GM23338 (cell line): Measurements from ENCODE around the gene STK11IP. TPM values are rescaled to one million over a fixed set of nuclear protein-coding genes. Genes with fewer than 3 reads are reported as not detected.

ENCODE experiments used
- ATAC-seq: fragments of 200-7000 bp; cut with Tn5 transposase; 3 replicates; pipeline ENCODE4 v1.9.1; 2020
- DNase-seq: peaks from one replicate; pipeline ENCODE4 v3.0.0-alpha.2; 2015; ENCODE audit warnings: low spot score
- H2AFZ ChIP-seq: fragments of 200-600 bp; sonication (generic); 2 replicates; pipeline ENCODE4 v1.8.0; 2016; ENCODE audit warnings: antibody characterized with exemption, mild to moderate bottlenecking, moderate library complexity
- H3F3A ChIP-seq: fragments of 200-600 bp; sonication (generic); replicated peaks from 2 replicates; pipeline ENCODE4 v1.8.0; 2017; ENCODE audit warnings: antibody characterized with exemption, mixed run types, low read depth
- H3K27ac ChIP-seq: fragments of 200-600 bp; sonication (generic); 2 replicates; pipeline ENCODE4 v1.6.1; 2016; ENCODE audit warnings: low read depth
- H3K27me3 ChIP-seq: fragments of 200-600 bp; sonication (generic); 2 replicates; pipeline ENCODE4 v1.8.0; 2016; ENCODE audit warnings: mild to moderate bottlenecking, mixed run types, moderate library complexity; ENCODE audit not compliant: insufficient read depth
- H3K36me3 ChIP-seq: fragments of 200-600 bp; sonication (generic); 2 replicates; pipeline ENCODE4 v1.8.0; 2016; ENCODE audit warnings: mild to moderate bottlenecking; ENCODE audit not compliant: insufficient read depth
- H3K4me1 ChIP-seq: fragments of 200-600 bp; sonication (generic); 2 replicates; pipeline ENCODE4 v1.8.0; 2016; ENCODE audit warnings: mild to moderate bottlenecking, moderate library complexity; ENCODE audit not compliant: insufficient read depth
- H3K4me2 ChIP-seq: fragments of 200-600 bp; sonication (generic); 2 replicates; pipeline ENCODE4 v1.7.1; 2017; ENCODE audit warnings: mixed run types
- H3K4me3 ChIP-seq: fragments of 200-600 bp; sonication (generic); 2 replicates; pipeline ENCODE4 v1.6.1; 2016; ENCODE audit warnings: mixed run types
- H3K79me2 ChIP-seq: fragments of 200-600 bp; sonication (generic); replicated peaks from 2 replicates; pipeline ENCODE4 v1.8.0; 2017; ENCODE audit warnings: mild to moderate bottlenecking; ENCODE audit not compliant: insufficient read depth
- H3K9me2 ChIP-seq: fragments of 200-600 bp; sonication (generic); 2 replicates; pipeline ENCODE4 v1.8.0; 2017; ENCODE audit not compliant: insufficient read depth
- H4K20me1 ChIP-seq: fragments of 200-600 bp; sonication (generic); replicated peaks from 2 replicates; pipeline ENCODE4 v1.8.0; 2017; ENCODE audit warnings: mild to moderate bottlenecking; ENCODE audit not compliant: insufficient read depth
- H3K27ac Mint-ChIP-seq: 2 replicates; pipeline ENCODE4 v1.8.0; 2020; ENCODE audit warnings: inconsistent platforms, mild to moderate bottlenecking, moderate library complexity, mixed read lengths
- H3K27me3 Mint-ChIP-seq: 3 replicates; pipeline ENCODE4 v1.8.0; 2022; ENCODE audit warnings: low read depth, mild to moderate bottlenecking, moderate library complexity, mixed read lengths, inconsistent platforms; ENCODE audit not compliant: insufficient read depth, poor library complexity
- H3K36me3 Mint-ChIP-seq: 3 replicates; pipeline ENCODE4 v1.8.0; 2021; ENCODE audit warnings: low read depth, mild to moderate bottlenecking, inconsistent platforms, moderate library complexity, mixed read lengths
- H3K4me1 Mint-ChIP-seq: 3 replicates; pipeline ENCODE4 v1.8.0; 2020; ENCODE audit warnings: mild to moderate bottlenecking, inconsistent platforms, mixed read lengths
- H3K4me3 Mint-ChIP-seq: 3 replicates; pipeline ENCODE4 v1.8.0; 2021; ENCODE audit warnings: moderate library complexity, mild to moderate bottlenecking, inconsistent platforms, mixed read lengths
- H3K9me3 Mint-ChIP-seq: 3 replicates; pipeline ENCODE4 v1.8.0; 2020; ENCODE audit warnings: moderate library complexity, mild to moderate bottlenecking, inconsistent platforms, mixed read lengths
- CREB1 ChIP-seq: fragments of 250-450 bp; sonication (Bioruptor Pico); IDR thresholded peaks from 2 replicates; pipeline ENCODE4 v1.5.0; 2020; ENCODE audit warnings: low read depth, mild to moderate bottlenecking, moderate library complexity
- EZH2 ChIP-seq: fragments of 200-600 bp; sonication (generic); IDR thresholded peaks from one replicate; pipeline ENCODE4 v1.8.0; 2017; ENCODE audit warnings: antibody characterized with exemption, mild to moderate bottlenecking, low read depth; ENCODE audit not compliant: unreplicated experiment
- EZH2phosphoT487 ChIP-seq: fragments of 200-600 bp; sonication (generic); IDR thresholded peaks from one replicate; pipeline ENCODE4 v1.8.1; 2018; ENCODE audit warnings: antibody characterized with exemption; ENCODE audit not compliant: unreplicated experiment
- JUNB ChIP-seq: IDR thresholded peaks from one replicate; pipeline ENCODE4 v1.6.1; 2016; ENCODE audit warnings: antibody characterized with exemption; ENCODE audit not compliant: unreplicated experiment
- NANOG ChIP-seq: IDR thresholded peaks from 2 replicates; pipeline ENCODE4 v1.6.1; 2016; ENCODE audit warnings: antibody characterized with exemption, borderline replicate concordance
- POLR2AphosphoS5 ChIP-seq: IDR thresholded peaks from 2 replicates; pipeline ENCODE4 v1.6.1; 2016; ENCODE audit warnings: antibody characterized with exemption, low read depth
- STAT1 ChIP-seq: IDR thresholded peaks from one replicate; pipeline ENCODE4 v1.6.1; 2016; ENCODE audit warnings: antibody characterized with exemption; ENCODE audit not compliant: unreplicated experiment
- ZNF114 ChIP-seq: fragments of 250-450 bp; sonication (Bioruptor Pico); IDR thresholded peaks from 2 replicates; pipeline ENCODE4 v1.5.0; 2020; ENCODE audit warnings: mild to moderate bottlenecking, moderate library complexity
- ZNF331 ChIP-seq: fragments of 250-450 bp; sonication (Bioruptor Pico); IDR thresholded peaks from 2 replicates; pipeline ENCODE4 v1.5.0; 2020; ENCODE audit warnings: low read depth, mild to moderate bottlenecking, moderate library complexity
- polyA plus RNA-seq: library from polyadenylated mRNA; unstranded; fragments of >200 nt; fragmentation: Nextera tagmentation; extraction: Ambion mirVana; gene quantifications from 2 replicates; pipeline ENCODE4 v1.2.1, GENCODE V29; 2016
- total RNA-seq: library from RNA; depleted of rRNA; stranded (reverse); fragments of >200 nt; shearing (Covaris generic); gene quantifications from 2 replicates; pipeline ENCODE4 v1.2.3, GENCODE V29; 2014
- TF ChIP-seq, protein P1 (sequence below): fragments of 250-450 bp; sonication (Bioruptor Pico); IDR thresholded peaks from 2 replicates; pipeline ENCODE4 v1.5.0; 2020; ENCODE audit warnings: mild to moderate bottlenecking, moderate library complexity
- TF ChIP-seq, protein P2 (sequence below), 2 experiments: fragments of 200-600 bp in 1 of 2; sonication (generic) in 1 of 2; conservative IDR thresholded peaks; 2 replicates each; pipeline versions ENCODE4 v1.5.1 to v1.6.1; 2016 to 2017; ENCODE audit warnings: antibody characterized with exemption in 2 of 2, low read depth in 2 of 2, mild to moderate bottlenecking in 2 of 2, moderate library complexity in 1 of 2

STK11IP gene
- total and polyA plus RNA-seq, 2 experiments from 2014 or later: 16.6 to 28.1 TPM

DNA sequence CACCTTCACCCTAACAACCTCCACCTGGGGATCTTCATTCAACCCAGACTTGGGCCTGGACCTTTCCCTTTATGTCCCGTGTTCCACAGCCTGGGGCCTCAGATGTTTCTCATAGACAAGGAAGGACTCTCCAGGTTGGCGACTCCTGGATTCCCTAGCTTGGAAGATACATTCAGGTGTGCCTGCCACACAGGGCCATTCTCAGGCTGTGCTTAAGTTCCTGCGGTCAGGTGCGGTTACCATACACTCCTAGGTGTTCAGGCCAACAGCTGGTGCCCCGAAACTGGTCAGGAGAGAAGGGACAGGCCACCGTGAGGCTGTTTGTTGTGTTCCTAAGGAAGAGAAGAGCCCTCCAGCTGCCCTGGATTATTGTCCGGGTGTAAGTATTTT is 45.4 kb downstream of the STK11IP start:
- Mint-ChIP-seq H3K9me3 (0 out of 3 replicates have a peak, but pooled peaks cover 3% of the 10 kb centered on the region), H3K4me1 (peaks cover 31% of the 10 kb centered on the region)
- peak overlapping the region; percentile 69; the same call in 1 of the 2 replicates for H3K4me2 ChIP-seq

DNA sequence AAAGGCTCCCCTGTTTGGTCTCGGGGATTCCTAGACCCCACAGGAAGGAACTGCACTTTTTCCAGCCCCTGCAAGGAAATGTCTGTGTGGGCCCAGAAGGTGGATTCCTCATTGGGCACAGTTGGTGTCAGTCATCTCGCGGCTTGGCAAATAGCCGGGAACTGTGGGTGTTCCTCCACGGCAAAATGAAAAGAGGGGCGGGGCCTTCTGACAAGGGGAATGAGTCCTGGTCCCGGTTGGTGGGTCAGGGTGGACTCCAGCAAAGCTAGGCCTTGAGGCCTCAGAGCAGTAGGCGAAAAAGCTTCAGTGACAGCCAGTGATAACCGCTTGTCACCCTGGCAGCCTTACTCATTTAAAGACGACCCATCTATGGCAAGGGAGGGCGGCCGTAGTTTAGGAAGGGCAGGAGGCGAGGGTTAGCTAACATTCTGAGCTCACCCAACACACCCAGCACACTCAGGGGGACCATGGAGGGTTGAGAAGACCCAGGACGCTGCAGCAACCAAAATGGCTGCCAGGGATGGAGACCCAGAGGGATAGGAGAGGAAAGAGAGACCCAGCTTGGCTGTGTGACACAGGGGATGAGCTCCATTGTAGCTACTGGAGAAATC is 46.2 kb downstream of the STK11IP start:
- ATAC-seq (peak; percentile 22), DNase-seq (peak; percentile 75)
- Histone ChIP-seq H3K4me2 (no peak overlapping the region), H2AFZ (peak overlapping the region; percentile 66; the same call in 1 of the 2 replicates), H3K27ac (no peak overlapping the region), H3K4me3 (no peak overlapping the region), H3K79me2 (no peaks in the 10 kb centered on the region), H3K36me3 (no peaks in the 10 kb centered on the region), H3F3A (0 out of 2 replicates have a peak, but pooled peaks cover 2% of the 10 kb centered on the region), H4K20me1 (no peaks in the 10 kb centered on the region), H3K27me3 (peaks cover 4% of the 10 kb centered on the region; the same call in 1 of the 2 replicates), H3K4me1 (peaks cover 13% of the 10 kb centered on the region; the same call in 1 of the 2 replicates), H3K9me2 (no peaks in the 10 kb centered on the region)
- peaks cover 9% of the 10 kb centered on the region for H3K27me3 Mint-ChIP-seq
- H3K4me3 Mint-ChIP-seq: no peak overlapping the region
- H3K36me3 Mint-ChIP-seq: no peaks in the 10 kb centered on the region
- H3K4me1 Mint-ChIP-seq: peaks cover 31% of the 10 kb centered on the region
- H3K9me3 Mint-ChIP-seq: 0 out of 3 replicates have a peak, but pooled peaks cover 3% of the 10 kb centered on the region
- H3K27ac Mint-ChIP-seq: no peak overlapping the region
- TF ChIP-seq CREB1 (CRISPR knock-in tag): no peak
- no peak for TF ChIP-seq NANOG
- no peak for TF ChIP-seq STAT1
- TF ChIP-seq EZH2phosphoT487: no peak
- TF ChIP-seq, protein P1, sequence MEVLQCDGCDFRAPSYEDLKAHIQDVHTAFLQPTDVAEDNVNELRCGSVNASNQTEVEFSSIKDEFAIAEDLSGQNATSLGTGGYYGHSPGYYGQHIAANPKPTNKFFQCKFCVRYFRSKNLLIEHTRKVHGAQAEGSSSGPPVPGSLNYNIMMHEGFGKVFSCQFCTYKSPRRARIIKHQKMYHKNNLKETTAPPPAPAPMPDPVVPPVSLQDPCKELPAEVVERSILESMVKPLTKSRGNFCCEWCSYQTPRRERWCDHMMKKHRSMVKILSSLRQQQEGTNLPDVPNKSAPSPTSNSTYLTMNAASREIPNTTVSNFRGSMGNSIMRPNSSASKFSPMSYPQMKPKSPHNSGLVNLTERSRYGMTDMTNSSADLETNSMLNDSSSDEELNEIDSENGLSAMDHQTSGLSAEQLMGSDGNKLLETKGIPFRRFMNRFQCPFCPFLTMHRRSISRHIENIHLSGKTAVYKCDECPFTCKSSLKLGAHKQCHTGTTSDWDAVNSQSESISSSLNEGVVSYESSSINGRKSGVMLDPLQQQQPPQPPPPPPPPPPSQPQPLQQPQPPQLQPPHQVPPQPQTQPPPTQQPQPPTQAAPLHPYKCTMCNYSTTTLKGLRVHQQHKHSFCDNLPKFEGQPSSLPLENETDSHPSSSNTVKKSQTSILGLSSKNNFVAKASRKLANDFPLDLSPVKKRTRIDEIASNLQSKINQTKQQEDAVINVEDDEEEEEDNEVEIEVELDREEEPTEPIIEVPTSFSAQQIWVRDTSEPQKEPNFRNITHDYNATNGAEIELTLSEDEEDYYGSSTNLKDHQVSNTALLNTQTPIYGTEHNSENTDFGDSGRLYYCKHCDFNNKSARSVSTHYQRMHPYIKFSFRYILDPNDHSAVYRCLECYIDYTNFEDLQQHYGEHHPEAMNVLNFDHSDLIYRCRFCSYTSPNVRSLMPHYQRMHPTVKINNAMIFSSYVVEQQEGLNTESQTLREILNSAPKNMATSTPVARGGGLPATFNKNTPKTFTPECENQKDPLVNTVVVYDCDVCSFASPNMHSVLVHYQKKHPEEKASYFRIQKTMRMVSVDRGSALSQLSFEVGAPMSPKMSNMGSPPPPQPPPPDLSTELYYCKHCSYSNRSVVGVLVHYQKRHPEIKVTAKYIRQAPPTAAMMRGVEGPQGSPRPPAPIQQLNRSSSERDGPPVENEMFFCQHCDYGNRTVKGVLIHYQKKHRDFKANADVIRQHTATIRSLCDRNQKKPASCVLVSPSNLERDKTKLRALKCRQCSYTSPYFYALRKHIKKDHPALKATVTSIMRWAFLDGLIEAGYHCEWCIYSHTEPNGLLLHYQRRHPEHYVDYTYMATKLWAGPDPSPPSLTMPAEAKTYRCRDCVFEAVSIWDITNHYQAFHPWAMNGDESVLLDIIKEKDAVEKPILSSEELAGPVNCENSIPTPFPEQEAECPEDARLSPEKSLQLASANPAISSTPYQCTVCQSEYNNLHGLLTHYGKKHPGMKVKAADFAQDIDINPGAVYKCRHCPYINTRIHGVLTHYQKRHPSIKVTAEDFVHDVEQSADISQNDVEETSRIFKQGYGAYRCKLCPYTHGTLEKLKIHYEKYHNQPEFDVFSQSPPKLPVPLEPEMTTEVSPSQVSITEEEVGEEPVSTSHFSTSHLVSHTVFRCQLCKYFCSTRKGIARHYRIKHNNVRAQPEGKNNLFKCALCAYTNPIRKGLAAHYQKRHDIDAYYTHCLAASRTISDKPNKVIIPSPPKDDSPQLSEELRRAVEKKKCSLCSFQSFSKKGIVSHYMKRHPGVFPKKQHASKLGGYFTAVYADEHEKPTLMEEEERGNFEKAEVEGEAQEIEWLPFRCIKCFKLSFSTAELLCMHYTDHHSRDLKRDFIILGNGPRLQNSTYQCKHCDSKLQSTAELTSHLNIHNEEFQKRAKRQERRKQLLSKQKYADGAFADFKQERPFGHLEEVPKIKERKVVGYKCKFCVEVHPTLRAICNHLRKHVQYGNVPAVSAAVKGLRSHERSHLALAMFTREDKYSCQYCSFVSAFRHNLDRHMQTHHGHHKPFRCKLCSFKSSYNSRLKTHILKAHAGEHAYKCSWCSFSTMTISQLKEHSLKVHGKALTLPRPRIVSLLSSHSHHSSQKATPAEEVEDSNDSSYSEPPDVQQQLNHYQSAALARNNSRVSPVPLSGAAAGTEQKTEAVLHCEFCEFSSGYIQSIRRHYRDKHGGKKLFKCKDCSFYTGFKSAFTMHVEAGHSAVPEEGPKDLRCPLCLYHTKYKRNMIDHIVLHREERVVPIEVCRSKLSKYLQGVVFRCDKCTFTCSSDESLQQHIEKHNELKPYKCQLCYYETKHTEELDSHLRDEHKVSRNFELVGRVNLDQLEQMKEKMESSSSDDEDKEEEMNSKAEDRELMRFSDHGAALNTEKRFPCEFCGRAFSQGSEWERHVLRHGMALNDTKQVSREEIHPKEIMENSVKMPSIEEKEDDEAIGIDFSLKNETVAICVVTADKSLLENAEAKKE: no peak
- TF ChIP-seq, protein P2, sequence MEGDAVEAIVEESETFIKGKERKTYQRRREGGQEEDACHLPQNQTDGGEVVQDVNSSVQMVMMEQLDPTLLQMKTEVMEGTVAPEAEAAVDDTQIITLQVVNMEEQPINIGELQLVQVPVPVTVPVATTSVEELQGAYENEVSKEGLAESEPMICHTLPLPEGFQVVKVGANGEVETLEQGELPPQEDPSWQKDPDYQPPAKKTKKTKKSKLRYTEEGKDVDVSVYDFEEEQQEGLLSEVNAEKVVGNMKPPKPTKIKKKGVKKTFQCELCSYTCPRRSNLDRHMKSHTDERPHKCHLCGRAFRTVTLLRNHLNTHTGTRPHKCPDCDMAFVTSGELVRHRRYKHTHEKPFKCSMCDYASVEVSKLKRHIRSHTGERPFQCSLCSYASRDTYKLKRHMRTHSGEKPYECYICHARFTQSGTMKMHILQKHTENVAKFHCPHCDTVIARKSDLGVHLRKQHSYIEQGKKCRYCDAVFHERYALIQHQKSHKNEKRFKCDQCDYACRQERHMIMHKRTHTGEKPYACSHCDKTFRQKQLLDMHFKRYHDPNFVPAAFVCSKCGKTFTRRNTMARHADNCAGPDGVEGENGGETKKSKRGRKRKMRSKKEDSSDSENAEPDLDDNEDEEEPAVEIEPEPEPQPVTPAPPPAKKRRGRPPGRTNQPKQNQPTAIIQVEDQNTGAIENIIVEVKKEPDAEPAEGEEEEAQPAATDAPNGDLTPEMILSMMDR (conservative IDR thresholded peaks at IDR 0.05; ENCODE audit: low read depth in 2 of 2): no peak
- TF ChIP-seq ZNF331 (CRISPR knock-in tag): no peak
- TF ChIP-seq EZH2: no peak

More for the DNA sequence above, 45.4 kb downstream of the STK11IP start:
- no peaks in the 10 kb centered on the region for H4K20me1 ChIP-seq
- H3K36me3 ChIP-seq: no peaks in the 10 kb centered on the region
- DNase-seq: no peak
- no peak overlapping the region for H3K27ac ChIP-seq
- no peaks in the 10 kb centered on the region for H3K79me2 ChIP-seq
- no peak for ATAC-seq
- peaks cover 11% of the 10 kb centered on the region for H3K27me3 Mint-ChIP-seq
- no peak overlapping the region for H3K4me3 ChIP-seq
- no peak overlapping the region; the same call in 1 of the 2 replicates for H2AFZ ChIP-seq
- H3K4me1 ChIP-seq: peaks cover 13% of the 10 kb centered on the region; the same call in 1 of the 2 replicates
- no peak overlapping the region for H3K27ac Mint-ChIP-seq
- H3K4me3 Mint-ChIP-seq: no peak overlapping the region
- TF ChIP-seq JUNB: no peak
- TF ChIP-seq ZNF114 (CRISPR knock-in tag): no peak
- TF ChIP-seq POLR2AphosphoS5: no peak
- TF ChIP-seq ZNF331 (CRISPR knock-in tag): no peak
- no peaks in the 10 kb centered on the region for H3K36me3 Mint-ChIP-seq
- 0 out of 2 replicates have a peak, but pooled peaks cover 2% of the 10 kb centered on the region for H3F3A ChIP-seq
- peaks cover 4% of the 10 kb centered on the region; the same call in 1 of the 2 replicates for H3K27me3 ChIP-seq
- H3K9me2 ChIP-seq: no peaks in the 10 kb centered on the region
